Hematopoietic multipotent progenitor cell (in vitro differentiated cells): ENCODE results near the gene SMIM35. TPM values are rescaled to one million over a fixed set of nuclear protein-coding genes. Genes with fewer than 3 reads are reported as not detected.
"Not testable (repeated sequence)": the region's sequence is repeated elsewhere in the genome, so short reads cannot be mapped to it uniquely, and the experiment has no call there.

Experiments used
- DNase-seq, 3 donors: peaks; one replicate each; pipeline ENCODE4 v3.0.0-alpha.2; 2011 to 2015; ENCODE audit warnings: low read depth in 2 of 3, low spot score in 2 of 3
- total RNA-seq: library from RNA; depleted of rRNA; stranded (reverse); fragments of >200 nt; gene quantifications from one replicate; pipeline ENCODE4 v1.2.3, GENCODE V29; 2012

Gene SMIM35
- total RNA-seq, 1 donor: under 0.01 TPM

- DNase-seq: no peak
Measured at GRCh38 chr11:117993988-117994745, 92.6 kb downstream of the SMIM35 start.

- DNase-seq: no peak
Measured at GRCh38 chr11:117992620-117993019, 94.1 kb downstream of the SMIM35 start.

DNA sequence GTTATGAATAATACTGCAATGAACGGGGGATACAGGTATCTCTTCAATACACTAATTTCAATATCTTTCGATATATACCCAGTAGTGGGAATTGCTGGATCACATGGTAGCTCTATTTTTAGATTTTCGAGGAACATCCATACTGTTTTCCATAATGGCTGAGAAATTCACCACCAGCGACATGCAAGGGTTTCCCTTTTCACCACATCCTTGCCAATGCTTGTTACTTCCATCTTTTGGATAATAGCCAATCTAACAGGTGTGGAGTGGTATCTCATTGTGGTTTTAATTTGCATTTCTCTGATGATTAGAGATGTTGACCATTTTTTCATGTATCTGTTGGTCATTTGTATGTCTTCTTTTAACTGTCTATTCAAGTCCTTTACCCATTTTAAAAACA is 94.6 kb downstream of the SMIM35 start:
- DNase-seq: no peak

- no peak for DNase-seq
Measured at GRCh38 chr11:117989351-117990102, 97.2 kb downstream of the SMIM35 start.

DNA sequence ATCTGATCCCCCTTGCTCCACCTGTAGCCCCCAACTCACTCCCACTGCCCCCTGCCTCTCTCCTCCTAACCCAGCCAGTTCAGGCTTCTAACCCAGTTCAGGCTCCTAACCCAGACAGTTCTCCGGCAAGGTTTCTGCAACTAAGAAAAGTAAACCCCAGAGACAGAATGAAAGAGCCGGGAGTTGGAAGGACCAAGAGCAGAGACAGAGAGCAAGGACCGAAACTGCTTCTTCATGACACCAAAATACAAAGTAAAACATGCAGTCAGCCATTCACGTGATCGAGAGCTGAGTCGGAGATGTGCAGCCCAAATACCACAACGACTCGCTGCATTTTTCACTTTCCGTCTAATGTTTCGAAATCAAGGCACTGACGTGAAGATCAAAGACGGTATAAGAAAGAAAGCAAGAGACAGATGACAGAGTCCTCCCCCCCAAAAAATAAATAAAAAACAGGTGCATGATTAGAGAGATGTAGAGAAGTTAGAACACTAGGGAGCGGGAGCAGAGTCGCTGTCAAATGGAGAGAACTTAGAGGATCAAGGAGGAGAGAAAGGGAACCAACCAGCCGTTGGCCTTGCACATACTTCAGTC is 99.7 kb downstream of the SMIM35 start:
- peak in 1 of 3 donors; percentile 50 for DNase-seq

- peak; percentile 72 to 78 (median 77) for DNase-seq
Measured at GRCh38 chr11:117985953-117986887, 100.5 kb downstream of the SMIM35 start, which contains the start of gene IL10RA. Gene IL10RA (plus strand): TSS chr11:117986394. CDS start chr11:117986468, 74 bp downstream.

- DNase-seq: no peak
Measured at GRCh38 chr11:117984476-117984875, 102.3 kb downstream of the SMIM35 start.

GRCh38 chr11:117983163-117983475 is 103.6 kb downstream of the SMIM35 start:
- DNase-seq: no peak

- DNase-seq: no peak
Measured at GRCh38 chr11:117980720-117981119, 106.0 kb downstream of the SMIM35 start.

DNA sequence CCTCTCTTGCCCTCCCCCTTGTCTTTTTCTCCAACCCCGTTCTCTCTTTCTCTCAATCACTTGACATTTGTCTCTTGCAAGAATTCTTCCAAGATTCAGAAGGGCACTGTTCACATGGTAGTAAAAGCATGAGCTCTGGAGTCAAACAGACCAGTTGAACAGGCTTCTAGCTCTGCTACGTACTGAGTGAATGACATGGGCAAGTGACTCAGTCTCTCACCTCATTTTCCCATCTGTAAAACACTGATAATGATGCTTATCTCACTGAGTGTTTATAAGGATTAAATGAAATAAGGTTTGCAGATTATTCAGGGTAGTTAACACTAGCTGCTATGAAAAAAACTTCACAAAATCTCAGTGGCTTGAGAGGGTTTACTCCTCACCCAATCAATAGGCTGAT is 106.5 kb downstream of the SMIM35 start:
- DNase-seq: no peak

DNA sequence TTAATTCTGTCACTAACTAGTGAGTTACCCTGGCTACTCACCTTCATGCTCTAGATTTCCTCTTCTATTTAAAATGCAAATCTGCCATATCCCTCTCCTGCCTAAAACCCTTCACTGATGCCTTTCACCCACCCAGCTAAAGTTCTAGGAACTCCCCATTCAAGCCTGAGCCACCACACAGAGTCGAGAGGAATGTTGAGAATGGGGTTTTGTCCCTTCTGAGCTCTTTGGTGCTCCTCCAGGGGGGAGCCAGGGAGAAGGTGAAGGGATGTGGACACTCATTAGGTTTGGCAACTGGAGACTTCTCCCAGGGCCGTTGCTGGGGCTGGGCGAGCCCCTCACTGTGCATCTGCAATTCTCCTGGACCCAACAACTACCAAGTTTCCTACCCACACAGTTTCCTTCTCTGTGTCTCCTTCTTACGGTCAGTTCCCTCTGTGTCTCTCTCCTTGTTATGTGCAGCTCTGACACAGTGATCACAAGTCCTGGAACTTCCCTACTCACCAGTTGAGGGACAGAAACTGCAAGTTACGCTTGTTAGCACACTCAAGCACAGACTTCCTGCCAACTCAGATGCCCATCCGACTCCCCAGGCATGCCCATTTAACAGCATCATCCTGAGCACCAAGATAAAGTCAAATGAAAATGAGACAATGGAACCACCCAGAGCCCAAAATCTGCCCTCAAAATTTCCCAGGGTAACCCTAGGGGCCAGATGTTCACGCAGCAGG is 107.1 kb downstream of the SMIM35 start:
- DNase-seq: peak in 2 of 3 donors; percentile 39 to 64

DNA sequence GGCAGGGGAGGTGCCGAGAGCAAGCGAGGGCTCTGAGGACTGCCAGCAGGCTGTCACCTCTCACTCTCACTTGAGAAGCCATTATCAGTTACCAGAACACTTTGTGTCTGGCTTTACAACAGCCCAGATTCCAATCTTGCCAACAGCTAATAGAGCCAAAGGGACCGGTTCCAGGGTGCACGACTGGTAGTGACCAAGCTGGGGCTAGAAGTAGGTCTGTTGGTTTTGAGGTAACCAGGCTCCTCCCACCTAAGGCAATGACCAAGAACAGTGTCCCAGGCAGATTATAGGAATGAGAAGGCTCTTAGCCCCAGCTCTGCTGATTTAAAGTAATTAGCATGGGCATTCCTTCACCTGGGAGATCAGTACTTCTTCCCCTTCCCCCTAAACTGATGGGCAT is 107.8 kb downstream of the SMIM35 start:
- DNase-seq: no peak

GRCh38 chr11:117978291-117978910 is 108.4 kb downstream of the SMIM35 start:
- DNase-seq: not testable (repeated sequence)

GRCh38 chr11:117977612-117978264 is 109.0 kb downstream of the SMIM35 start:
- DNase-seq: not testable (repeated sequence)

- DNase-seq: no peak
Measured at GRCh38 chr11:117977029-117977428, 109.7 kb downstream of the SMIM35 start.

DNA sequence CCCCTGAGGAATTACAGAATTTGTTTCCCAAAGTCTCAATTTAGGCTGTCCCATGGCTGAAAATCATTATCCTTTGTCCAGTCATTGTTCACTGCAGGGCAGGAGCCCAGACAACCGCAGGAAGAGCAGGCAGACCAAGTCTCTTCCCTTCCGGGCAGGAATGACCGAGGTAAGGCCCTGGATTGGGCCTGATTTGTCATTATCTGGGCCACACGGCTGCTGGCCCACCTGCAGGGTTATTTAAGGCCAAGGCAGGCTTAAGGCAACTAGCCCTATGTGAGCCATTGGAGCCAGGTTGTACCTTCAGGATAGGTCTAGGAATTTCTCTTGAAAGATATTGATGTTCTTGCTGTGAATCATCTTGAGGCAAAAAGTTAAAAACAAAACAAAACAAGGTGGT is 110.3 kb downstream of the SMIM35 start:
- DNase-seq: no peak

- no peak for DNase-seq
Measured at GRCh38 chr11:117973503-117973860, 113.3 kb downstream of the SMIM35 start.

- no peak for DNase-seq
Measured at GRCh38 chr11:117972629-117973502, 113.9 kb downstream of the SMIM35 start.
